K562 (cell line): ENCODE measurements around the gene GPC3. TPM values are rescaled to one million over a fixed set of nuclear protein-coding genes. Genes with fewer than 3 reads are reported as not detected.

Experiments used
- ATAC-seq: fragments of 200-7000 bp; cut with Tn5 transposase; 3 replicates; pipeline ENCODE4 v1.9.1; 2020; ENCODE audit warnings: moderate library complexity
- BruUV-seq: library from RNA; stranded (reverse); fragments of 400-500 nt; replicated peaks from 2 replicates; lab custom pipeline; 2021; lab: Mats Ljungman, UMichigan
- CTCF ChIA-PET: fragments of 300-600 bp; formaldehyde crosslinking; extraction: SDS; loops from one replicate; lab custom pipeline; 2021; ENCODE audit warnings: low intra/inter-chr PET ratio; lab: Yijun Ruan, JAX
- POLR2A ChIA-PET: fragments of 300-600, 350-650 bp; sonication (Branson Sonifier 250); formaldehyde crosslinking; extraction: SDS; loops from one replicate; lab custom pipeline; 2021; ENCODE audit warnings: antibody characterized with exemption, inconsistent platforms; lab: Yijun Ruan, JAX
- DNase-seq, 4 experiments: peaks; one replicate each; pipeline versions ENCODE4 v3.0.0 to v3.0.0-alpha.2; 2011 to 2018; ENCODE audit warnings: low spot score in 3 of 4, mixed read lengths in 3 of 4; ENCODE audit errors: extremely low read depth in 1 of 4
- FAIRE-seq: peaks from 2 replicates; lab custom pipeline; 2011; peaks lifted over from hg19 to GRCh38; lab: Jason Lieb, UNC
- H2AFZ ChIP-seq: 2 replicates; pipeline ENCODE4 v1.6.0; 2011; ENCODE audit warnings: low read depth, low read length, control low read depth, inconsistent platforms
- H3K27ac ChIP-seq: fragments of 200-600 bp; 3 replicates; pipeline ENCODE4 v1.8.0; 2011; ENCODE audit warnings: low read depth, mild to moderate bottlenecking, control low read depth, inconsistent platforms, low read length, moderate library complexity, mixed read lengths; ENCODE audit errors: extremely low read depth
- H3K27me3 ChIP-seq, 2 experiments: fragments of 300-600 bp in 1 of 2; 2 replicates in 1 of 2; 3 replicates in 1 of 2; pipeline versions ENCODE4 v1.6.0 to v1.8.0; 2011; ENCODE audit warnings: inconsistent platforms in 2 of 2, low read length in 2 of 2, mild to moderate bottlenecking in 1 of 2, mixed read lengths in 1 of 2, moderate library complexity in 1 of 2; ENCODE audit not compliant: control insufficient read depth in 2 of 2, insufficient read depth in 2 of 2
- H3K36me3 ChIP-seq: fragments of 300-600 bp; 3 replicates; pipeline ENCODE4 v1.8.0; 2011; ENCODE audit warnings: mild to moderate bottlenecking, low read length, inconsistent platforms; ENCODE audit not compliant: control insufficient read depth, insufficient read depth
- H3K4me1 ChIP-seq, 2 experiments: fragments of 200-600 bp in 1 of 2; replicated peaks in 1 of 2; 2 replicates in 1 of 2; 3 replicates in 1 of 2; pipeline versions ENCODE4 v1.5.1 to v1.8.0; 2011; ENCODE audit warnings: inconsistent platforms in 2 of 2, low read length in 2 of 2, mild to moderate bottlenecking in 1 of 2, mixed read lengths in 1 of 2, moderate library complexity in 1 of 2; ENCODE audit not compliant: control insufficient read depth in 2 of 2, insufficient read depth in 2 of 2
- H3K4me2 ChIP-seq: 2 replicates; pipeline ENCODE4 v1.6.1; 2011; ENCODE audit warnings: low read length, control low read depth, inconsistent platforms, mixed read lengths; ENCODE audit not compliant: insufficient read depth
- H3K4me3 ChIP-seq: fragments of 200-600 bp; sonication (generic), shearing (Covaris generic); 2 replicates; pipeline ENCODE4 v1.5.1; 2016; ENCODE audit warnings: control low read depth, inconsistent platforms
- H3K79me2 ChIP-seq: fragments of 200-600 bp; 3 replicates; pipeline ENCODE4 v1.8.0; 2011; ENCODE audit warnings: low read length, inconsistent platforms; ENCODE audit not compliant: control insufficient read depth, insufficient read depth
- H3K9ac ChIP-seq, 2 experiments: 2 replicates each; pipeline versions ENCODE4 v1.6.0 to v1.6.1; 2011; ENCODE audit warnings: low read depth in 2 of 2, low read length in 2 of 2, control low read depth in 1 of 2, inconsistent platforms in 1 of 2, mild to moderate bottlenecking in 1 of 2, mixed read lengths in 1 of 2; ENCODE audit not compliant: insufficient read depth in 1 of 2
- H3K9me1 ChIP-seq: one replicate; pipeline ENCODE4 v1.6.0; 2011; ENCODE audit warnings: inconsistent platforms, mild to moderate bottlenecking, low read length, moderate library complexity; ENCODE audit not compliant: control insufficient read depth, insufficient read depth
- H3K9me3 ChIP-seq: replicated peaks from 2 replicates; pipeline ENCODE4 v1.5.1; 2011; ENCODE audit warnings: low read depth, low read length, inconsistent platforms; ENCODE audit not compliant: control insufficient read depth, insufficient read depth
- H4K20me1 ChIP-seq: replicated peaks from 2 replicates; pipeline ENCODE4 v1.6.1; 2011; ENCODE audit warnings: low read length, inconsistent platforms, mixed read lengths; ENCODE audit not compliant: control insufficient read depth, insufficient read depth
- ASH1L ChIP-seq: fragments of 450-650 bp; IDR thresholded peaks from 2 replicates; pipeline ENCODE4 v1.6.1; 2018; ENCODE audit warnings: borderline replicate concordance, mild to moderate bottlenecking, low read depth; ENCODE audit not compliant: partially characterized antibody
- BACH1 ChIP-seq: fragments of 200-800 bp; sonication (Bioruptor generic); IDR thresholded peaks from 2 replicates; pipeline ENCODE4 v1.6.1; 2016; ENCODE audit warnings: missing genetic modification characterization, missing compliant biosample characterization
- CBFA2T3 ChIP-seq: fragments of 450-650 bp; IDR thresholded peaks from 2 replicates; pipeline ENCODE4 v1.6.1; 2017
- DDX20 ChIP-seq: fragments of 450-650 bp; IDR thresholded peaks from 2 replicates; pipeline ENCODE4 v1.6.1; 2016; ENCODE audit warnings: missing genetic modification characterization, low read depth, mild to moderate bottlenecking, missing compliant biosample characterization, moderate library complexity
- MTF1 ChIP-seq: fragments of 250-450 bp; sonication (Bioruptor Pico); IDR thresholded peaks from 2 replicates; pipeline ENCODE4 v1.9.0; 2021; ENCODE audit warnings: moderate library complexity, mild to moderate bottlenecking, inconsistent platforms, borderline replicate concordance
- WGBS: fragments of 100-300 bp; shearing (Covaris generic); methylation state at CpG from one replicate; pipeline ENCODE4 v1.1.6; 2016; ENCODE audit warnings: low coverage, mixed read lengths; ENCODE audit not compliant: insufficient coverage; ENCODE audit errors: missing lambda C conversion rate; 5-methylcytosine and 5-hydroxymethylcytosine counted together
- in situ Hi-C: fragments of 300-500 bp; cut with MboI; formaldehyde crosslinking; loops from 4 replicates; pipeline ENCODE4 v1.15.0; 2018; ENCODE audit warnings: inconsistent platforms, mixed read lengths
- intact Hi-C: fragments of 100-400 bp; cut with micrococcal nuclease; formaldehyde crosslinking; loops from 2 replicates; pipeline ENCODE4 v1.14.2; 2022
- polyA plus RNA-seq, 8 experiments: library from polyadenylated mRNA; depleted of rRNA in 4 of 8; stranded (reverse) in 5 of 8; unstranded in 3 of 8; fragments of >200 nt; fragmentation: Nextera tagmentation in 2 of 8; fragmentation: Illumina TruSeq in 1 of 8; extraction: Ambion mirVana in 2 of 8; extraction: Trizol in 1 of 8; gene quantifications; 2 replicates each; pipeline versions ENCODE4 v1.2.1 to v1.2.3, GENCODE V29; 2011 to 2014; ENCODE audit warnings: inconsistent platforms in 1 of 8, missing spikeins in 1 of 8
- total RNA-seq, 7 experiments: library from RNA; depleted of rRNA in 6 of 7; stranded (reverse); fragments of >200 nt in 6 of 7; fragmentation: Illumina TruSeq in 2 of 7; extraction: Trizol in 2 of 7; gene quantifications; 2 replicates each; pipeline versions ENCODE4 v1.2.1 to v1.2.3, GENCODE V29; 2011 to 2021; ENCODE audit warnings: low replicate concordance in 1 of 7
- TF ChIP-seq, protein P1 (sequence below): sonication (generic); formaldehyde crosslinking; IDR thresholded peaks from 2 replicates; pipeline ENCODE4 v1.9.0; 2022; ENCODE audit warnings: mild to moderate bottlenecking, missing genetic modification reagents
- TF ChIP-seq, protein P2 (sequence below): sonication (generic); formaldehyde crosslinking; IDR thresholded peaks from 2 replicates; pipeline ENCODE4 v1.8.1; 2023; ENCODE audit warnings: mild to moderate bottlenecking, missing genetic modification reagents
- TF ChIP-seq, protein P3 (sequence below), 2 experiments: fragments of 450-650 bp; IDR thresholded peaks; 2 replicates each; pipeline ENCODE4 v1.6.1; 2018; ENCODE audit warnings: mild to moderate bottlenecking in 2 of 2, low read depth in 1 of 2; ENCODE audit not compliant: partially characterized antibody in 2 of 2
- TF ChIP-seq, protein P4 (sequence below): fragments of 250-450 bp; sonication (Bioruptor Pico); IDR thresholded peaks from 2 replicates; pipeline ENCODE4 v1.4.0; 2020; ENCODE audit warnings: mild to moderate bottlenecking, moderate library complexity
- TF ChIP-seq, protein P5 (sequence below), 2 experiments: IDR thresholded peaks in 1 of 2; conservative IDR thresholded peaks in 1 of 2; 2 replicates each; pipeline ENCODE4 v1.6.1; 2016; ENCODE audit warnings: low read depth in 2 of 2, mild to moderate bottlenecking in 1 of 2, missing compliant biosample characterization in 1 of 2, missing genetic modification characterization in 1 of 2, moderate library complexity in 1 of 2

GPC3 gene
- total and polyA plus RNA-seq, 9 of the 15 experiments (the other 6 are each of a cell fraction or from before 2014, with no cell fraction given) = 0.42 TPM; not detected in 8

DNA sequence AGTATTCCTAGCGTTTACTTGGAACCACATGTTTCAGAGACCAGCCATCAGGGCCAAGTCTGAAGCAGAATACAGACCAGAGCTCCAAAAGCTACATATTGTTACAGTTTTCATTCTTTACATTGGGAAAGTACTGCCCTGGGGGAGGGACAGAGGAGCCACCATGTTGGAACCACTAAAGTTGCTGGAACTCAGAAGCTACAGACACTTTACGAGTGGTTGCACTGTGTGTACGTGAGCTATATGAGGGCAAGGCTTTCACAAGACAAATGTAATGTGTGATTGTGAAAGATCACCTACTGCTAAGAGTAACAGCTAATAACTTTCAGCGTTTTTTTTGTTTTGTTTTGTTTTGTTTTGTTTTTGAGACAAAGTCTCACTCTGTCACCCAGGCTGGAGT is 11.7 kb downstream of the GPC3 start:
- no peak for FAIRE-seq
- H3K9me1 ChIP-seq = no peaks in the 10 kb centered on the region
- no peak overlapping the region for H3K9ac ChIP-seq
- no peak overlapping the region for H3K4me3 ChIP-seq
- ATAC-seq = no peak
- H4K20me1 ChIP-seq = no peaks in the 10 kb centered on the region
- no peak overlapping the region for H3K4me2 ChIP-seq
- H3K79me2 ChIP-seq = no peaks in the 10 kb centered on the region
- no peaks in the 10 kb centered on the region for H3K9me3 ChIP-seq
- BruUV-seq = no TSS peak
- ChIA-PET POLR2A (no interaction called here), CTCF (no interaction called here)
- no peak overlapping the region for H3K27ac ChIP-seq
- no peak overlapping the region for H2AFZ ChIP-seq
- in situ Hi-C loops = no loop called here
- 0% methylated on average over 4 of the region's 4 CpGs for WGBS
- no peaks in the 10 kb centered on the region for H3K27me3 ChIP-seq
- DNase-seq = no peak
- intact Hi-C loops = no loop called here
- no peaks in the 10 kb centered on the region for H3K36me3 ChIP-seq
- no peaks in the 10 kb centered on the region for H3K4me1 ChIP-seq
- TF ChIP-seq MTF1 = no peak
- TF ChIP-seq, protein P1, sequence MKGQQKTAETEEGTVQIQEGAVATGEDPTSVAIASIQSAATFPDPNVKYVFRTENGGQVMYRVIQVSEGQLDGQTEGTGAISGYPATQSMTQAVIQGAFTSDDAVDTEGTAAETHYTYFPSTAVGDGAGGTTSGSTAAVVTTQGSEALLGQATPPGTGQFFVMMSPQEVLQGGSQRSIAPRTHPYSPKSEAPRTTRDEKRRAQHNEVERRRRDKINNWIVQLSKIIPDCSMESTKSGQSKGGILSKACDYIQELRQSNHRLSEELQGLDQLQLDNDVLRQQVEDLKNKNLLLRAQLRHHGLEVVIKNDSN (CRISPR knock-in tag) = no peak
- no peak for TF ChIP-seq CBFA2T3
- TF ChIP-seq, protein P2, sequence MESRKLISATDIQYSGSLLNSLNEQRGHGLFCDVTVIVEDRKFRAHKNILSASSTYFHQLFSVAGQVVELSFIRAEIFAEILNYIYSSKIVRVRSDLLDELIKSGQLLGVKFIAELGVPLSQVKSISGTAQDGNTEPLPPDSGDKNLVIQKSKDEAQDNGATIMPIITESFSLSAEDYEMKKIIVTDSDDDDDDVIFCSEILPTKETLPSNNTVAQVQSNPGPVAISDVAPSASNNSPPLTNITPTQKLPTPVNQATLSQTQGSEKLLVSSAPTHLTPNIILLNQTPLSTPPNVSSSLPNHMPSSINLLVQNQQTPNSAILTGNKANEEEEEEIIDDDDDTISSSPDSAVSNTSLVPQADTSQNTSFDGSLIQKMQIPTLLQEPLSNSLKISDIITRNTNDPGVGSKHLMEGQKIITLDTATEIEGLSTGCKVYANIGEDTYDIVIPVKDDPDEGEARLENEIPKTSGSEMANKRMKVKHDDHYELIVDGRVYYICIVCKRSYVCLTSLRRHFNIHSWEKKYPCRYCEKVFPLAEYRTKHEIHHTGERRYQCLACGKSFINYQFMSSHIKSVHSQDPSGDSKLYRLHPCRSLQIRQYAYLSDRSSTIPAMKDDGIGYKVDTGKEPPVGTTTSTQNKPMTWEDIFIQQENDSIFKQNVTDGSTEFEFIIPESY (CRISPR knock-in tag) = no peak
- TF ChIP-seq, protein P3, sequence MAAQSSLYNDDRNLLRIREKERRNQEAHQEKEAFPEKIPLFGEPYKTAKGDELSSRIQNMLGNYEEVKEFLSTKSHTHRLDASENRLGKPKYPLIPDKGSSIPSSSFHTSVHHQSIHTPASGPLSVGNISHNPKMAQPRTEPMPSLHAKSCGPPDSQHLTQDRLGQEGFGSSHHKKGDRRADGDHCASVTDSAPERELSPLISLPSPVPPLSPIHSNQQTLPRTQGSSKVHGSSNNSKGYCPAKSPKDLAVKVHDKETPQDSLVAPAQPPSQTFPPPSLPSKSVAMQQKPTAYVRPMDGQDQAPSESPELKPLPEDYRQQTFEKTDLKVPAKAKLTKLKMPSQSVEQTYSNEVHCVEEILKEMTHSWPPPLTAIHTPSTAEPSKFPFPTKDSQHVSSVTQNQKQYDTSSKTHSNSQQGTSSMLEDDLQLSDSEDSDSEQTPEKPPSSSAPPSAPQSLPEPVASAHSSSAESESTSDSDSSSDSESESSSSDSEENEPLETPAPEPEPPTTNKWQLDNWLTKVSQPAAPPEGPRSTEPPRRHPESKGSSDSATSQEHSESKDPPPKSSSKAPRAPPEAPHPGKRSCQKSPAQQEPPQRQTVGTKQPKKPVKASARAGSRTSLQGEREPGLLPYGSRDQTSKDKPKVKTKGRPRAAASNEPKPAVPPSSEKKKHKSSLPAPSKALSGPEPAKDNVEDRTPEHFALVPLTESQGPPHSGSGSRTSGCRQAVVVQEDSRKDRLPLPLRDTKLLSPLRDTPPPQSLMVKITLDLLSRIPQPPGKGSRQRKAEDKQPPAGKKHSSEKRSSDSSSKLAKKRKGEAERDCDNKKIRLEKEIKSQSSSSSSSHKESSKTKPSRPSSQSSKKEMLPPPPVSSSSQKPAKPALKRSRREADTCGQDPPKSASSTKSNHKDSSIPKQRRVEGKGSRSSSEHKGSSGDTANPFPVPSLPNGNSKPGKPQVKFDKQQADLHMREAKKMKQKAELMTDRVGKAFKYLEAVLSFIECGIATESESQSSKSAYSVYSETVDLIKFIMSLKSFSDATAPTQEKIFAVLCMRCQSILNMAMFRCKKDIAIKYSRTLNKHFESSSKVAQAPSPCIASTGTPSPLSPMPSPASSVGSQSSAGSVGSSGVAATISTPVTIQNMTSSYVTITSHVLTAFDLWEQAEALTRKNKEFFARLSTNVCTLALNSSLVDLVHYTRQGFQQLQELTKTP (IDR thresholded peaks at IDR 0.05; ENCODE audit: low read depth in 1 of 2, partially characterized antibody in 2 of 2) = no peak
- TF ChIP-seq, protein P4, sequence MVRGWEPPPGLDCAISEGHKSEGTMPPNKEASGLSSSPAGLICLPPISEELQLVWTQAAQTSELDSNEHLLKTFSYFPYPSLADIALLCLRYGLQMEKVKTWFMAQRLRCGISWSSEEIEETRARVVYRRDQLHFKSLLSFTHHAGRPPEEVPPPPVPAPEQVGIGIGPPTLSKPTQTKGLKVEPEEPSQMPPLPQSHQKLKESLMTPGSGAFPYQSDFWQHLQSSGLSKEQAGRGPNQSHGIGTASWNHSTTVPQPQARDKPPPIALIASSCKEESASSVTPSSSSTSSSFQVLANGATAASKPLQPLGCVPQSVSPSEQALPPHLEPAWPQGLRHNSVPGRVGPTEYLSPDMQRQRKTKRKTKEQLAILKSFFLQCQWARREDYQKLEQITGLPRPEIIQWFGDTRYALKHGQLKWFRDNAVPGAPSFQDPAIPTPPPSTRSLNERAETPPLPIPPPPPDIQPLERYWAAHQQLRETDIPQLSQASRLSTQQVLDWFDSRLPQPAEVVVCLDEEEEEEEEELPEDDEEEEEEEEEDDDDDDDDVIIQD (CRISPR knock-in tag) = no peak
- TF ChIP-seq DDX20 = no peak
- TF ChIP-seq, protein P5, sequence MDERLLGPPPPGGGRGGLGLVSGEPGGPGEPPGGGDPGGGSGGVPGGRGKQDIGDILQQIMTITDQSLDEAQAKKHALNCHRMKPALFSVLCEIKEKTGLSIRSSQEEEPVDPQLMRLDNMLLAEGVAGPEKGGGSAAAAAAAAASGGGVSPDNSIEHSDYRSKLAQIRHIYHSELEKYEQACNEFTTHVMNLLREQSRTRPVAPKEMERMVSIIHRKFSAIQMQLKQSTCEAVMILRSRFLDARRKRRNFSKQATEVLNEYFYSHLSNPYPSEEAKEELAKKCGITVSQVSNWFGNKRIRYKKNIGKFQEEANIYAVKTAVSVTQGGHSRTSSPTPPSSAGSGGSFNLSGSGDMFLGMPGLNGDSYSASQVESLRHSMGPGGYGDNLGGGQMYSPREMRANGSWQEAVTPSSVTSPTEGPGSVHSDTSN (CRISPR knock-in tag; IDR thresholded peaks at IDR 0.05; ENCODE audit: low read depth) = no peak
- TF ChIP-seq, protein P5 (tag; conservative IDR thresholded peaks at IDR 0.05; ENCODE audit: low read depth) = no peak
- TF ChIP-seq ASH1L = no peak
- TF ChIP-seq BACH1 (tag) = no peak
